ENCODE results near the gene ZNF33B. TPM values are rescaled to one million over a fixed set of nuclear protein-coding genes. Genes with fewer than 3 reads are reported as not detected.
"Not testable (repeated sequence)": the region's sequence is repeated elsewhere in the genome, so short reads cannot be mapped to it uniquely, and the experiment has no call there.

The ZNF33B gene
- polyA plus RNA-seq (2011; rRNA removed) (4.8 and 8.2 TPM in 2 replicates), polyA minus RNA-seq (2011; rRNA and poly(A)+ RNA removed) (3.6 and 5.5 TPM in 2 replicates)

GRCh38 chr10:42638055-42638820 is at the start of gene ZNF33B:
Gene ZNF33B (minus strand): TSS chr10:42638570. CDS start chr10:42636928, 1,642 bp downstream.
- no peak for TF ChIP-seq CTCF (IDR thresholded peaks at IDR 0.05; ENCODE audit: insufficient read depth, low read depth, low read length)
- peak; percentile 71 for DNase-seq (ENCODE audit: low read depth)
- Histone ChIP-seq H3K36me3 (ENCODE audit: control insufficient read depth, insufficient read depth, low read length) (no peaks in the 10 kb centered on the region), H3K27me3 (ENCODE audit: control insufficient read depth, insufficient read depth, low read length) (no peaks in the 10 kb centered on the region), H3K4me3 (ENCODE audit: low read depth, low read length) (peak within 1 kb of the TSS; percentile 86)
- POLR2A ChIA-PET, result no interaction called here
- CTCF ChIA-PET, result no interaction called here

- H3K27me3 ChIP-seq (ENCODE audit: control insufficient read depth, insufficient read depth, low read length), result no peaks in the 10 kb centered on the region
- TF ChIP-seq CTCF (IDR thresholded peaks at IDR 0.05; ENCODE audit: insufficient read depth, low read depth, low read length), result no peak
- ChIA-PET CTCF (no interaction called here), POLR2A (no interaction called here)
- H3K36me3 ChIP-seq (ENCODE audit: control insufficient read depth, insufficient read depth, low read length), result no peaks in the 10 kb centered on the region
- H3K4me3 ChIP-seq (ENCODE audit: low read depth, low read length), result no peak overlapping the region
- DNase-seq (ENCODE audit: low read depth), result no peak
These were observed 46.1 kb upstream of the ZNF33B start for GRCh38 chr10:42684517-42684916.

- no peaks in the 10 kb centered on the region for H3K36me3 ChIP-seq (ENCODE audit: control insufficient read depth, insufficient read depth, low read length)
- no peaks in the 10 kb centered on the region for H3K27me3 ChIP-seq (ENCODE audit: control insufficient read depth, insufficient read depth, low read length)
- TF ChIP-seq CTCF (IDR thresholded peaks at IDR 0.05; ENCODE audit: insufficient read depth, low read depth, low read length), result no peak
- ChIA-PET POLR2A (no interaction called here), CTCF (no interaction called here)
- no peak overlapping the region for H3K4me3 ChIP-seq (ENCODE audit: low read depth, low read length)
- no peak for DNase-seq (ENCODE audit: low read depth)
These were observed 41.9 kb upstream of the ZNF33B start for GRCh38 chr10:42680267-42680666.

GRCh38 chr10:42665181-42665979 is 27.0 kb upstream of the ZNF33B start:
- CTCF ChIA-PET; H3K4me3 ChIP-seq (ENCODE audit: low read depth, low read length); H3K36me3 ChIP-seq (ENCODE audit: control insufficient read depth, insufficient read depth, low read length); POLR2A ChIA-PET; DNase-seq (ENCODE audit: low read depth); H3K27me3 ChIP-seq (ENCODE audit: control insufficient read depth, insufficient read depth, low read length): not testable (repeated sequence)

GRCh38 chr10:42654419-42654818 is 16.0 kb upstream of the ZNF33B start:
- Histone ChIP-seq H3K36me3 (ENCODE audit: control insufficient read depth, insufficient read depth, low read length) (no peaks in the 10 kb centered on the region), H3K27me3 (ENCODE audit: control insufficient read depth, insufficient read depth, low read length) (no peaks in the 10 kb centered on the region), H3K4me3 (ENCODE audit: low read depth, low read length) (no peak overlapping the region)
- CTCF ChIA-PET, result no interaction called here
- POLR2A ChIA-PET, result no interaction called here
- no peak for DNase-seq (ENCODE audit: low read depth)
- no peak for TF ChIP-seq CTCF (IDR thresholded peaks at IDR 0.05; ENCODE audit: insufficient read depth, low read depth, low read length)

All from BJ (cell line).